DMS 273 (cell line): ENCODE results near the gene CDC25B.
A peak's percentile ranks its signal among the peaks of the same experiment; 100 is the strongest.
"Not testable (repeated sequence)": the region's sequence is repeated elsewhere in the genome, so short reads cannot be mapped to it uniquely, and the experiment has no call there.

Experiments used
- DNase-seq: peaks from one replicate; lab custom pipeline; 2025; ENCODE audit not compliant: unreplicated experiment; lab: John Stamatoyannopoulos, UW

The CDC25B gene

DNA sequence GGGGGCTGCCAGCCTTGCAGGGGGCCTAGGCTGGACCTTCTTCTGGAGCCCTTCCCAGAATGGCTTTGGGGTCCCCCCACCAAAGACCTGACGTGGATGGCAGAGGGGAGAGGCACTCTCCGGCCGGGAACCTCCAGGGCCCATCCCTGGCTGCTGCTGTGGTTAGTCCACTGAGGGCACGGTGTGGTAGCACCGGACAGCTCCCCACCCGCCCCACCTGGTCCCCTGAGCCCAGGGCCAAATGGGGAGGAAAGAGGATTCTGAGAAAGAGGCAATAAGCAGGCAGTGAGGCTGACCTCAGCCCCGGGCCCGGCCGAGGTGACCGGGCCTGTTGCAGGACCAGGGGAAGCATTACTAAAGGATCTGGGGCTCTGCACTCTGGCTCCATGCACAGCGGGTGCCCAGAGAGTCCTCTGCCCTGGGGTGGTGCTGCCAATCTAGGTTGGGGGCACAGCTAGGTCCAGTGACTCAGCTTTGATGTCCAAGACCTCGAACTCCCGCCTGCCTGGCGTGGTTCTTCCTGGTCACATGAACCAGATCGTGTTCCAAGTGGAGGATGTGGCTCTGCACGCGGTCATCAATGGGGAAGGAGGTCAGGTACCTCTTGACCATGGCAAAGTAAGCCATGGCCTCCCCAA, 11.8 kb upstream of the CDC25B start:
- no peak for DNase-seq

DNA sequence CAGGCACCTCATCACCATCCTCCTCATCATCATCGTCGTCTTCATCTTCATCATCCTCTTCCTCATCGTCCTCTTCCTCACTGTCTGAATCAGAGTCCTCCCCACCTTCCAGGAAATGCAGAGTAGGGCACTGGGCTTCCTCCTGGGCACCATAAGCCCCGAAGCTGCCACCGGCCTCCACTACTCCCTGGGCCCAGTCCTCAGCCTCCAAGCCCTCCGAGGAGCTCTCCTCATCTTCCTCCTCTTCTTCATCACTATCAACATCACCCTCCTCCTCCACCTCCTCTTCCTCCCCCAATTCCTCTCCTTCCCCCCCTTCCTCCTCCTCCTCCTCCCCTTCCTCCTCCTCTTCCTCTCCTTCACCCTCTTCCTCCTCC, 11.3 kb upstream of the CDC25B start:
- DNase-seq: no peak

DNA sequence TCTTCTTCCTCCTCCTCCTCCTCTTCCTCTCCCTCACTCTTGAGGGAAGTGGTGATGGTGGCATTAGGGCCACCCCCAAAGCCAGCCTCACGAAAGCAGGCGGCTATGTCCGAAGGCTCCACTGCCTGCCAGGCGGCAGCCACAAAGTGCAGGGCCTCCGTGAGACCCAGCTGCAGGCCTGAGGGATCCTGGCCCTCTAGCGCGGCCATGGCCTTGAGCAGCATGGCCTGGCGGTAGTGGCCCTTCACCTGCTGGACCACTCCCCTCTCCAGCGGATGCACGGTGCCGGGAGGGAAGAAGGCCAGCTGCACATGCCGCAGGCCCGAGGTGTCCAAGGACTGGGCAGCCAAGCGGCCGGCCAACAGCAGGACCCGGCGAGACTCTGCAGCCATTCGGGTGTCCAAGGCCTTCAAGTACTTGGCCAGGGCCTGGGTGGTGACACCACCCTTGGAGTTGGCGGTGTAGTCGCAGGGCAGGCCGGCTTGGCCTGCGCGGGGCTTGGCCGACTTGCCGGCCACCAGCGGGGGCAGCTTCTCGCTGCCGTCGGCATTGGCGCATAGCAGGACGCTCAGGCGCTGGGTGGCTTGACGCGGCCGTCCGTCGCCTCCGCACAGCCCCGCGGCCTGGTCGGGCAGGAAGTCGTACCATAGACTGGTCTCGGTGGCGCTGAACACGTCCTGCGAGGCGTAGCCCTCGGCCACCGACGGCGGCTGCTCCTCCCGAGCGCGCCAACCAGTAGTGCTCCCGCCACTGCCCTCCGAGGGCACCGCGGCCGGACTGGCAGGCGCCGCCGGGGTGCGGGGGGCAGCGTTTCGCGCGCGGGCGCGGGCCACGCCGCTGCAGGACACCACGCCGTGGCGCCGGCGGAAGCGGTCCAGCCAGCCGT, 10.6 kb upstream of the CDC25B start:
- DNase-seq: no peak

DNA sequence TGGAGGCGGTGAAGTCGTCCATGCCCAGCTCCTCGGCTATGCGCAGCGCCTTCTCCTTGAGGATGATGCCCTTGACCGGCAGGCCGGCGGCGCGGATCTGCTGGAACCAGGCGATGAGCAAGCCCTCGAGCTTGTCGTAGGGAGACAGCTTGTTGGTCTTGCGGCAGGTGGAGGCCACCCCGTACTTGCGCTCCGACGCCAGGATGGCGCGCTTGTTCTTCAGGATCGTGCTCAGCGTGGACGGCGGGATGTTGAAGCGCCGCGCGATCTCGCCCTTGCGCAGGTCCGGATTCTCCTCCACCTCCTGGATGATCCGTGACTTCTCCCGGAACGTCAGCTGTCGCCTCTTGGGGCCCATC, 10.0 kb upstream of the CDC25B start:
- peak; percentile 80 for DNase-seq

DNA sequence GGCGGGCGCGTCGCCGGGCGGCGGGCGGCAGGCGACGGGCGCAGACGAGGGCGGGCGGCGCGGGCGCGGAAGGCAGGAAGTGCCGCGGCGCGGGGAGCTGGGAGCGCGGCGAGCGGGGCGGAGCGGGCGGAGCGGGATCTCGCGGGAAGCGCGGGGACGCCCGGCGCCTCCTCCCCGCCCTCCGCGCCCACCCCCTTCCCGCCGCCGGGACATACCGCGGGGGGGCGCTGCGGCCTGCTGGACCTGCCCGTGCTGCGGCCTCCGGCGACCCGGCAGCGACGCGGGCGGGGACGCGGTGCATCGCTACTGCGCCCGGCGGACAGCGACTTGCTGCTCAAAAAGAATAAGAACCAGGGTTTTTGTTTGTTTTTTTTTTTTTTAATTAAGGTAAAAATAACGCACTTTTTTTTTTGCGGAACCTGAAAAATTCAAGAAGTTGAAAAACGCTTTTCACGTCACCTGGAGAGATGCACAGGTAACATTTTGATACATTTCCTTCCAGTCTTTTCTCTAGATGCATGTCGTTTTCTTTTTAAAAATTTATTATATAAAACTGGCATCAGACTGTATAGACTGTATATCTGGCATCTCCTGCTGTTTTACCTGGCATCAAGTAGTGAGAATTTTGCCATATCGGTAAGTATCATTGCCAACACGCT, 9.3 kb upstream of the CDC25B start, which contains the start of gene CENPB:
TSS of gene CENPB (minus strand) at position 76 of the 659 bp plus-strand sequence. CDS start 257 bp downstream, outside the sequence.
- peak; percentile 96 for DNase-seq

DNA sequence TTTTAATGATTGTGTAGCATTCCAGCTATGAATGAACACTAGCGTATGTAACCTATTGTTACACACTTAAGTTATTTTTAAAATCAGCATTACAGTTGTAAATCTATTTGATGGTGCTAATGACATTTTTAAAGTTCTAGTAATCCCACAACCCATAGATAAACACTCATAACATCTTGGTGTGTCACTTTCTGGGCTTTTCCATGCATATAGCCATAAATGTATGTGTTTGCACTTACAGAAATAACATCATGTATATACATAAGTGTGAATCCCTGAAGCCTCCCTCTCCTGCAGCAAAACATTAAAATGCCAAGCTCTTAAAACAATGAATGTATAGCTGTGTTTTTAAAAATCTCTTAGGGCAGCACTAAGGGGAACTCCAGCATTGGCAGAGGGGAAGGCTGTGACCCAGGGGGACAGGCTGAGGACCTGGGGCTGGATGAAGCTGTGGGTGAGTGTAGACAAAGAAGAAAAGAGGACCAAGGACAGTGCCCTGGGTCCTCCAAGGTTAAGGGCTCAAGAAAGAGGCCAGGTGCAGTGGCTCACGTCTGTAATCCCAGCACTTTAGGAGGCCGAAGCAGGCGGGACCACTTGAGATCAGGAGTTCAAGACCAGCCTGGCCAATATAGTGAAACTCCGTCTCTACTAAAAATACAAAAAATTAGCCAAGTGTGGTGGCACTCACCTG, 8.6 kb upstream of the CDC25B start:
- no peak for DNase-seq

DNA sequence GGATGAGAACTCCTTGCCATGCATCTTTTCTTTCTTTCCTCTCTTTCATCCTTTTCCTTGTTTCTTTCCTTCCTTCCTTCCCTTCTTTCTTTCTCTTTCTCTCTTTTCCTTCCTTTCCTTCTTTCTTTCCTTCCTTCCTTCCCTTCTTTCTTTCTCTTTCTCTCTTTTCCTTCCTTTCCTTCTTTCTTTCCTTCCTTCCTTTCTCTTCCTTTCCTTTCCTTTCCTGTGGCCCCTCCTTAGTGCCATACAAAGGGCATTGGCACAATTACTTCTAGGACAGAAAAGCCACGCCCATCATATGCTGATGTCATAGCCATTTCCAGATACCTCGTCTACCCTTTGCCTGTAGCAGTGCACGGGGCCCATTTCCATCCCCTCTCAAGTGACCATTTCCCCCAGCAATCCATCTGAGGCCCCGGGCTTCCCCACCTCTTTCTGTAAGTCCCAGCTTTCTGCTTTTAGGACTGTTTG, 7.4 kb upstream of the CDC25B start:
- peak; percentile 21 for DNase-seq

DNA sequence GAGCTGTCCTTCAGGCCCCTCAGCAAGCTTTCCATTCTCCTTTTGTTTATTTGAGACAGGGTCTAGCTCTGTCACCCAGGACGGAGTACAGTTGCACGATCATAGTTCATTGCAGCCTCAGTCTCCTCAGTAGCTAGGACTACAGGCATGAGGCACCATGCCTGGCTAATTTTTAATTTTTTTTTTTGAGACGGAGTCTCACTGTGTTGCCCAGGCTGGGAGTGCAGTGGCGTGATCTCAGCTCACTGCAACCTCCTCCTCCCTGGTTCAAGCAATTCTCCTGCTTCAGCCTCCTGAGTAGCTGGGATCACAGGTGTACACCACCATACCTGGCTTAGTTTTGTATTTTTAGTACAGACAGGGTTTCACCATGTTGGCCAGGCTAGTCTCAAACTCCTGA, 6.9 kb upstream of the CDC25B start:
- not testable (repeated sequence) for DNase-seq

DNA sequence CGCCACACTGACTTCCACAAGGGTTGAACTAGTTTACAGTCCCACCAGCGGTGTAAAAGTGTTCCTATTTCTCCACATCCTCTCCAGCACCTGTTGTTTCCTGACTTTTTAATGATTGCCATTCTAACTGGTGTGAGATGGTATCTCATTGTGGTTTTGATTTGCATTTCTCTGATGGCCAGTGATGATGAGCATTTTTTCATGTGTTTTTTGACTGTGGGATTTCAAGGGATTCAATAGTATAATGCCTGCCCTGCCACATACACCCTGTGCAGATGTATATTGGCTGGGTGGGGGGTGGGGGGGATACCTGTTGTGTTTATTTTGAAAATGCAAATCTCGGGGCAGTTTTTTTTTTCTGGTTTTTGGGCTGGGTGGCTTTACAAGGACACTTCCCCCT, 1.9 kb upstream of the CDC25B start:
- not testable (repeated sequence) for DNase-seq

DNA sequence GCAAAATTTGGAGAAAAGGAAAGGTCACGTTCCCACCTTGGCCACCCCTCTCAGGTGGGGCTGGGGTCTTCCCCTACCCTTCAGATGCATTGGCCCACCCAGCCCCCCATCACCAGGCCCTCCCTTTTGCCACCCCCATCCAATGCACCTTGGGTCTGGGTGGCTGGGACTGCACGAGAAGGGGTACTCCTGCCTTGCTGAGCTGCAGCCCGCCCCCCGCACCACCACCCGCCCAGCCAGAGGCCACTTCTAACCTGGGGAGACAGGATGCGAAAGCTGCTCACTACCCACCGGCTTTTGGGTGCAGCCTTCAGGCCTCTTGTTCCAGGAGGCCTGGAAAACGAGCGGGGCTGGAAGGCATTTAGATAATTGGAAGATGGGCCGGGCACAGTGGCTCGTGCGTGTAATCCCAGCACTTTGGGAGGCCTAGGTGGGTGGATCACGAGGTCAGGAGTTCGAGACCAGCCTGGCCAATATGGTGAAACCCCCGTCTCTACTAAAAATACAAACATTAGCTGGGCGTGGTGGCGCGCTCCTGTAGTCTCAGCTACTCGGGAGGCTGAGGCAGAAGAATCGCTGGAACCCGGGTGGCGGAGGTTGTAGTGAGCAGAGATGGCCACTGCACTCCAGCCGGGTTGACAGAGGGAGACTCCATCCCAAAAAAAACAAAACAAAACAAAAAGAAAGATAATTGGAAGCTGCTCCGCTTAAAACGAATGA, 1.2 kb upstream of the CDC25B start:
- no peak for DNase-seq

DNA sequence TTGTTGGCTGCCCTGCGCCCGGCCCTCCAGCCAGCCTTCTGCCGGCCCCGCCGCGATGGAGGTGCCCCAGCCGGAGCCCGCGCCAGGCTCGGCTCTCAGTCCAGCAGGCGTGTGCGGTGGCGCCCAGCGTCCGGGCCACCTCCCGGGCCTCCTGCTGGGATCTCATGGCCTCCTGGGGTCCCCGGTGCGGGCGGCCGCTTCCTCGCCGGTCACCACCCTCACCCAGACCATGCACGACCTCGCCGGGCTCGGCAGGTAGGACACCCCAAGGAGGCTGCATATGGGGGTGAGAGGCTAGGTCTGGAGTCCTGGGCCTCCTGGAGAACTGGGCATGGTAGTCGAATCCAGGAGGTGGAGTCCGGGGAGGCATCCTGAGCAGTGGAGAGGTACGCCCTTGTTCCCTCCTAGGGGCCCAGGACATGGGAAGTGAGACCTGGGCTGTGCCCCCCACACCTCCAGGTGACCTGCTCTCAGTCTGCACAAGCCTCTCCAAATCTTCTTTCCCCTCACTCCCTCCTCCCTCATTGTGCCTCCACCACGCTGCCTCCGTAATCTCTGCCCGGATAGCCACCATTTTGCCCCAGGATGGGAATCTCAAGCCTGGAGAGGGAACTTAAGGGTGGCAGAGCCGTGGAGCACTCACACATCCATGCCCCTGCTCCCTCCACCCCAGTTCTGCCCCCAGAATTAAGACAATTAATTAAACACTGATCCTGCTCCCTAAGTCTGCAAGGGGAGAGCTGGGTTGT, 541 bp downstream of the CDC25B start:
- DNase-seq: peak; percentile 57

DNA sequence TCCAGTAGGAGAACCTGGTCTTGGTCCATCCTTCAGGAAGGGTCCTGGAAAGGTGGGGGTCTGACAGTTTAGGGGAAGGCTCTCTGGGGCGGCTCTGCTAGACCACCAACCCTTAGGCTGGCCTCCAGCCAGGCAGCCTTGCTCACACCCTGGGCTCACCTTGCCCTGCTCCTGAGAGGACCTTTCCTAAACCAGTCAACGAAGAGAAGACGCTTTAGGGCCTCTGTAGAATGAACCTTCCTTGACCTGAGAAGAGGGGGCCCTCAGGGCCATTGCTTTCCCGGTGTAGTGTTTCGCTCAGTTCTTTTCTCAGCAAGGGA, 1.1 kb downstream of the CDC25B start:
- no peak for DNase-seq

DNA sequence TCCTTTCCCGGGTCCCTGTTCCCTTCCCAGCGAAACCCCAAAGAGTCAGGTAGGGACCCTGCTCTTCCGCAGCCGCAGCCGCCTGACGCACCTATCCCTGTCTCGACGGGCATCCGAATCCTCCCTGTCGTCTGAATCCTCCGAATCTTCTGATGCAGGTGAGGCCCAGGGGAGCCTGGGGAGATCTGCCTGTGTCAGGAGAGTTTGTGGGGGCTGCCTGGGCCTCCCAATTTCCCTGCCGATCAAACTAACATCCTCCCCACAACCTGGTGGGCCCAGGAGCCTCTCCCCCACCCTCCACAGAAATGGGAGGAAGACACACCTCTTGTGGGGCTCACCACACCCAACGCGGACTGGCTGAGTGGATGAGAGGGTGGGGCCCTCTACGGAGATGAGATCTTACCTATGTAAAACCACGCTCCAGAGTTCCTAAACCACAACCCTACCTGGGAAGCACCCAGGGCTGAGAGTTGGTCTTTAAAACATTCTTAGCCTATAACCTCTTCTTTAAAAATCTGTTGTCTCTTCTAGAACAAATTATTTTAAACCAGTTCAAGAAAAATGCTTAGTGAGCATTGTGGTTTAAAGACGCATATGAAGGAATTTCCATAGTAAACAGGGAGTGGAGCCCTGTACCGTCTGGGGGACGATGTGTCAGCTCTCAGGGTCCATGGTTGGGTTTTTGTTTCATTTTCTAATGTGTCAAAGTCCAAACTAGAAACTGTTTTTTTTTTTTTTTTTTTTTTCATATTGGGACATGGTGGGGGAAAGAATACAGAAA, 1.7 kb downstream of the CDC25B start:
- DNase-seq: no peak

DNA sequence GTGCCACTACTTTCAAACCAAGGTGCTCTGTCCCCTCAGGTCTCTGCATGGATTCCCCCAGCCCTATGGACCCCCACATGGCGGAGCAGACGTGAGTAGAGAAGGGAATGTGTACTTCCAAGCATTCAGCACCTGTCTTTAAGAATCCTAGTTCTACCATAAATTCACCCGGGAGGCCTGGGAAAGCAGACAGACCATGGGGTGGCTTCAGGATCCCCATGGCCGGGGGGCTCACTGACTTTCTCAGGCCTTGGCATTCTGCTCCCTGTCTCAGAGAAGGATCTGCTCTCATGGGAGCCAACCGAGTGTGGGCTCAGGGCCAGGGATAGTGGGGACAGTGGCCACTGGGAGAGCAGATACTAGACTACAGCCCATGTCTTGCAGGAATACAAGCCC, 2.3 kb downstream of the CDC25B start:
- DNase-seq: no peak

DNA sequence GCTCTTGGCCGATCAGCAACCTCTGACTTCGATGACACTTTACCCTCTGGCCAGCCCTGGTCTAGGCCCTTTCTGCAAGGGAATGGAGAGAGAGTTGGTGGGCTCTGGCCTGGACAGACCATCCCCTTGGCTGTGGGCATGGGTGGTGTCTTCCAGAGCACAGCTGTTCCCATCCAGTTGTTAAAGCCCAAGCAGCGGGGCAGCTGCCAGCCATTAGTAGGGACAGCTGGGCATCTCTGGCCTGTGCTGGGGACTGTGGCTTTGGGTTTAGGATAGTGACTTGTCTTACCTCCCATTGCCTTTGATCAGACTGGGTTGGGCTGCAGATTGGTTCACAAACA, 2.8 kb downstream of the CDC25B start:
- no peak for DNase-seq

DNA sequence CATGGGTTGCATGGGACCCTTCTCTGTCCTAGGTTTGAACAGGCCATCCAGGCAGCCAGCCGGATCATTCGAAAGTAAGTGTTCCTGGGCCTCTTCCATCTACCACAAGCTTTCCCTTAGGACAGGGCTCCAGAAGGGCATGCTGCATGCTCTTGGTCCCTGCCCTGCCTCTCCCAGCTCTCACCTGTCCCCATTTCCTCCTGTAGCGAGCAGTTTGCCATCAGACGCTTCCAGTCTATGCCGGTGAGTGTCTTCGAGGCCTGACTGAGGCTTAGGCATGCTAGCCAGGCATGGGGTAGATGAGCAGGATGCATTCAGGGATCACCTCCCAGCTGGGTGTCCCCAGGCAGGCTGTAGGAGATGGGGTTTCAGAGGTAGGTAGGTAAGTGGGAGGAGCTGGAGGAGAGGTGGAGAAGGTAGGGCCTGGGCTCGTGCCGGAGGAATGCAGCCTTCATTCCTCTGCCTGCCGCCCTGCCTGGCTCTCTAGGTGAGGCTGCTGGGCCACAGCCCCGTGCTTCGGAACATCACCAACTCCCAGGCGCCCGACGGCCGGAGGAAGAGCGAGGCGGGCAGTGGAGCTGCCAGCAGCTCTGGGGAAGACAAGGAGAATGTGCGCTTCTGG, 4.3 kb downstream of the CDC25B start:
- no peak for DNase-seq

DNA sequence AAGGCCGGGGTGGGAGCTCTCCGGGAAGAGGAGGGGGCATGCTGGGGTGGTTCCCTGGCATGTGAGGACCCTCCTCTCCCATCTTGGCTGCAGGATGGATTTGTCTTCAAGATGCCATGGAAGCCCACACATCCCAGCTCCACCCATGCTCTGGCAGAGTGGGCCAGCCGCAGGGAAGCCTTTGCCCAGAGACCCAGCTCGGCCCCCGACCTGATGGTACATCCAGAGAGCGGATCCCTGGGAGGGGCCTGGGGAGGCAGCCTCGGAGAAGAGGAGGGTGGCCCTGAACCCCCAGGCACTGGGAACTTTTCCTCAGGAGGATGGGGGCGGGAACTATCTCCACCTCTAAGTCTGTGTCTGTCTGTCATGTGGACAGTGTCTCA, 4.8 kb downstream of the CDC25B start:
- DNase-seq: no peak

DNA sequence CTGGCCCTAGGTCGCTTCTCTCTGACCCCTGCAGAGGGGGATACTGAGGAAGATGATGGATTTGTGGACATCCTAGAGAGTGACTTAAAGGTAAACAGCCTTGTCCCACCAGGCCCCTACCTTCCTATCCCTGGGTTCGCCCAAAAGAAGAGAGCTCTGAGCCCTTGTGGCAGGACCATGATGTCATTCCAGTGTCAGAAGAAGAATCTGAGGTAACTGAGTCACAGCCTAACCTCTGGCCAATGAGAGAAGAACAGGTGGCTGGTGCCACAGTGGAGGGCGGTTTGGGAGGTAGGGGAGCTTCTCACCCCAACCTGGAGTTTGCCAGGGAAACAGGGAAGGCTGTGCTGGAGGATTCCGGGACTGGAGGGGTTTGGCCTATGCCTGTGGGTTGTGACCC, 5.2 kb downstream of the CDC25B start:
- DNase-seq: no peak

DNA sequence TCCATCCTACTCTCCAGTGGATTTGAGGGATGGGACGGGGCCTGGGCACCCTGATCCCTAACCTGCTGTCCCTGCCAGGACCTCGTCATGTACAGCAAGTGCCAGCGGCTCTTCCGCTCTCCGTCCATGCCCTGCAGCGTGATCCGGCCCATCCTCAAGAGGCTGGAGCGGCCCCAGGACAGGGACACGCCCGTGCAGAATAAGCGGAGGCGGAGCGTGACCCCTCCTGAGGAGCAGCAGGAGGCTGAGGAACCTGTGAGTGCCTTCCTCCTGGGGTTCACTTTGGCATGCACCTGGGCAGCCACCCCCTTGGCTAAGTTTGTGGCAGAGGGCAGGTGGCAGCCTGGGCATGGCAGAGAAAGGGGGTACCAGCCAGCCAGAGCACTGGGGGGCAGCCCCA, 5.7 kb downstream of the CDC25B start:
- no peak for DNase-seq
